ENCODE data around the gene MRPL19. TPM values are rescaled to one million over a fixed set of nuclear protein-coding genes. Genes with fewer than 3 reads are reported as not detected.
"Not testable (repeated sequence)": the region's sequence is repeated elsewhere in the genome, so short reads cannot be mapped to it uniquely, and the experiment has no call there.

Gene MRPL19
- total RNA-seq, 2 donors from 2014 or later, result 34.1 to 47.5 TPM

DNA sequence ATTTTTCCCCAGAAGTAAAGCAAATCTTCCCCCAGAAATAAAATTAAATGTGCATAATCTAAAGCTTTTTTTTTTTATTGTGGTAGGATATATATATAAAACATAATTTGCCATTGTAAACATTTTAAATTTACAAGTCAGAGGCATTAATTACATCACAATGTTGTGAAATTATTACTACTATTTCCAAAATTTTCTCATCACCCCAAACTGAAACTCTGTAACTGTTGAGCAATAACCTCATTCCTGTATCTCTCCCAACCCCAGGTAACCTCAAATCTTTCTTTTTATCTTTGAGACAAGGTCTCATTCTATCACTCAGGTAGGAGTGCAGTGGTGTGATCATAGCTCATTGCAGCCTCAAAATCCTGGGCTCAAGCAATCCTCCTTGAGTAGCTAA, 11.2 kb downstream of the MRPL19 start:
- TF ChIP-seq POLR2AphosphoS5 (IDR thresholded peaks at IDR 0.05) (no peak), POLR2A (IDR thresholded peaks at IDR 0.05) (no peak)
- TF ChIP-seq, protein P1, sequence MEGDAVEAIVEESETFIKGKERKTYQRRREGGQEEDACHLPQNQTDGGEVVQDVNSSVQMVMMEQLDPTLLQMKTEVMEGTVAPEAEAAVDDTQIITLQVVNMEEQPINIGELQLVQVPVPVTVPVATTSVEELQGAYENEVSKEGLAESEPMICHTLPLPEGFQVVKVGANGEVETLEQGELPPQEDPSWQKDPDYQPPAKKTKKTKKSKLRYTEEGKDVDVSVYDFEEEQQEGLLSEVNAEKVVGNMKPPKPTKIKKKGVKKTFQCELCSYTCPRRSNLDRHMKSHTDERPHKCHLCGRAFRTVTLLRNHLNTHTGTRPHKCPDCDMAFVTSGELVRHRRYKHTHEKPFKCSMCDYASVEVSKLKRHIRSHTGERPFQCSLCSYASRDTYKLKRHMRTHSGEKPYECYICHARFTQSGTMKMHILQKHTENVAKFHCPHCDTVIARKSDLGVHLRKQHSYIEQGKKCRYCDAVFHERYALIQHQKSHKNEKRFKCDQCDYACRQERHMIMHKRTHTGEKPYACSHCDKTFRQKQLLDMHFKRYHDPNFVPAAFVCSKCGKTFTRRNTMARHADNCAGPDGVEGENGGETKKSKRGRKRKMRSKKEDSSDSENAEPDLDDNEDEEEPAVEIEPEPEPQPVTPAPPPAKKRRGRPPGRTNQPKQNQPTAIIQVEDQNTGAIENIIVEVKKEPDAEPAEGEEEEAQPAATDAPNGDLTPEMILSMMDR (IDR thresholded peaks at IDR 0.05), result no peak
- peaks cover 2% of the 10 kb centered on the region for H3K4me1 ChIP-seq (replicated peaks)
- H3K27me3 ChIP-seq (replicated peaks; ENCODE audit: insufficient read depth), result no peaks in the 10 kb centered on the region
- no peaks in the 10 kb centered on the region for H3K36me3 ChIP-seq
- intact Hi-C loops (cut with DNase I), result no loop called here
- no peak for DNase-seq (ENCODE audit: low spot score)
- no peak overlapping the region for H3K4me3 ChIP-seq
- H3K9me3 ChIP-seq, result no peaks in the 10 kb centered on the region
- H3K27ac ChIP-seq, result no peak overlapping the region

DNA sequence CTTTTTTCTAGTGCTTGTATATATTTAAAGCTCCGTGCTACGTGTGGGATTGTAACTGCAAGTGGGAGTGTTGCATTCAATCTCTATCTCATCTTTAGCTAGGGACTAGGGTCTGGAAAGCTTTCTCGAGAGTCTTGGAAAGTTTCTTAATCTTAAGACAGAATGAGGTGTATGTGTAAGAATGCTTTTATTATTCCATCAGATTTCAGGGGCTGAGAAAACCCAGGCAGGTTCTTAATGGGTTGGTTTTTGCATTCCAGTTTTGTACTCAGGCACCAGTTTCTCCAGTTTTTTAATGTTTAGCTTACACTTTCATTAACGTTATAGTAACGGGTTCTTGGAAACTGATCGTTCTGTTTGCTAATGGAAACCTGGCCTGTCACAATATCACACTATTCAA, 20.3 kb downstream of the MRPL19 start:
- Histone ChIP-seq H3K4me3 (no peak overlapping the region), H3K27me3 (replicated peaks; ENCODE audit: insufficient read depth) (no peaks in the 10 kb centered on the region), H3K9me3 (no peaks in the 10 kb centered on the region), H3K4me1 (replicated peaks) (no peaks in the 10 kb centered on the region), H3K27ac (no peak overlapping the region), H3K36me3 (no peaks in the 10 kb centered on the region)
- TF ChIP-seq POLR2AphosphoS5 (IDR thresholded peaks at IDR 0.05), result no peak
- TF ChIP-seq POLR2A (IDR thresholded peaks at IDR 0.05), result no peak
- TF ChIP-seq, protein P1 (IDR thresholded peaks at IDR 0.05), result no peak
- intact Hi-C loops (cut with DNase I), result no loop called here
- WGBS, result 55% methylated on average over 6 of the region's 6 CpGs
- no peak for DNase-seq (ENCODE audit: low spot score)

DNA sequence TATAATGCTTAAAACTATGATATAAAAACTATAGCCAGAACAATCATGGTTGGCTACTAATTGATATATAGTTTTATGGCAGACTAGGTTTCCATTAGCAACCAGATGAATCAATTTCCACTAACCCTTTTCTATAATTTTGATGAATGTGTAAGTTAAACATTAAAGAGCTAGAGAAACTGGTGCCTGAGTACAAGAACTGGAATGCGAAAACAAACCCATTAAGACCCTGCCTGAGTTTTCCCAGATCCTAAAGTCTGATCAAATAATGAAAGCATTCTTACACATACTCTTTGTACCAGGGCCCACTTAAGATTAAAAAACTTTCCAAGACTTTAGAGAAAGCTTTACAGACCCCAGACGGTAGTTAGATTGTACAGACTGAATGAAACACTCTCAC, 21.3 kb downstream of the MRPL19 start:
- Histone ChIP-seq H3K36me3 (no peaks in the 10 kb centered on the region), H3K27me3 (replicated peaks; ENCODE audit: insufficient read depth) (no peaks in the 10 kb centered on the region), H3K27ac (no peak overlapping the region), H3K4me1 (replicated peaks) (no peaks in the 10 kb centered on the region), H3K9me3 (no peaks in the 10 kb centered on the region), H3K4me3 (no peak overlapping the region)
- intact Hi-C loops (cut with DNase I), result no loop called here
- no peak for DNase-seq (ENCODE audit: low spot score)
- WGBS, result 82% methylated on average over 2 of the region's 2 CpGs
- TF ChIP-seq, protein P1 (IDR thresholded peaks at IDR 0.05), result no peak
- no peak for TF ChIP-seq POLR2AphosphoS5 (IDR thresholded peaks at IDR 0.05)
- no peak for TF ChIP-seq POLR2A (IDR thresholded peaks at IDR 0.05)

DNA sequence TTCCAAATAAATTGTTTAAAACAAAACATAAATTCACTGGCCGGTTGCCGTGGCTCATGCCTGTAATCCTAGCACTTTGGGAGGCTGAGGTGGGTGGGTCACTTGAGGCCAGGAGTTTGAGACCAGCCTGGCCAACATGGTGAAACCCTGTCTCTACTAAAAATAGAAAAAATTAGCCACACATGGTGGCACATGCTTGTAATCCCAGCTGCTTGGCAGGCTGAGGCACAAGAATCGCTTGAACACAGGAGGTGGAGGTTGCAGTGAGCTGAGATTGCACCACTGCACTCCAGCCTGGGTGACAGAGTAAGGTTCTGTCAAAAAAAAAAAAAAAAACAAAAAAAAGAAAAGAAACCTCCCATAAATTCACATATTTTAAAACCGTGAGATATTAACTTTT, 28.8 kb downstream of the MRPL19 start:
- H3K36me3 ChIP-seq; H3K9me3 ChIP-seq; DNase-seq (ENCODE audit: low spot score); H3K27me3 ChIP-seq (replicated peaks; ENCODE audit: insufficient read depth); H3K4me1 ChIP-seq (replicated peaks); H3K27ac ChIP-seq; H3K4me3 ChIP-seq: not testable (repeated sequence)
- 83% methylated on average over 4 of the region's 4 CpGs for WGBS
- intact Hi-C loops (cut with DNase I), result loop anchor here (5.0 kb wide), 1 partner anchor 33 kb away; no protein-coding TSS in a partner anchor

DNA sequence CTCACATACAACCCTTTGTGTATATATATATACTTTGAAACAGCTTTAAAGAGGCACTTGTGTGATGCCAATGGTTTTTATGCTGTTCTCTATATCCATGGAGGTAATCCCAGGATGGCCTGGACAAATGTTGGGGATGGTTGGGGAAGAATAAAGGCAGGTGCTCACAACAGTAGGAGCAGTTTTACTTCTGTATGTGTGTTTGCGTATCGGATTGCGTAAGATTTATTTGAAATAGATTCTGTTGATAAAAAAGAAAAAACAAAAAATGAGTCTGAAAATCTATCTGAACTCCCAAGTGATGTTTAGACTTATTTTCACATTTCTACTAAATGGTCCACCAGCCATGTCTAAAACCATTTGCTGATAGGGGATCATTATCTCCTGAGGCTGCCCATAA, 29.3 kb downstream of the MRPL19 start:
- no peaks in the 10 kb centered on the region for H3K27me3 ChIP-seq (replicated peaks; ENCODE audit: insufficient read depth)
- TF ChIP-seq POLR2AphosphoS5 (IDR thresholded peaks at IDR 0.05) (no peak), POLR2A (IDR thresholded peaks at IDR 0.05) (no peak)
- TF ChIP-seq, protein P1 (IDR thresholded peaks at IDR 0.05), result no peak
- WGBS, result 94% methylated on average over 3 of the region's 3 CpGs
- no peak overlapping the region for H3K4me3 ChIP-seq
- H3K9me3 ChIP-seq, result no peaks in the 10 kb centered on the region
- H3K27ac ChIP-seq, result no peak overlapping the region
- H3K36me3 ChIP-seq, result no peaks in the 10 kb centered on the region
- intact Hi-C loops (cut with DNase I), result loop anchor here (5.0 kb wide), 1 partner anchor 34 kb away; no protein-coding TSS in a partner anchor
- no peaks in the 10 kb centered on the region for H3K4me1 ChIP-seq (replicated peaks)
- no peak for DNase-seq (ENCODE audit: low spot score)
